HG02943 (cell line): ENCODE measurements around the gene CMBL.
"Not testable (repeated sequence)": the region's sequence is repeated elsewhere in the genome, so short reads cannot be mapped to it uniquely, and the experiment has no call there.

Source experiments
- ATAC-seq: cut with Tn5 transposase; IDR thresholded peaks from one replicate; pipeline ENCODE4 v1.9.1; 2021; ENCODE audit warnings: mild to moderate bottlenecking, low read depth, moderate library complexity; ENCODE audit not compliant: unreplicated experiment

The CMBL gene

GRCh38 chr5:10310835-10311570 is 3.3 kb upstream of the CMBL start:
- ATAC-seq, result not testable (repeated sequence)

GRCh38 chr5:10310066-10310779 is 2.5 kb upstream of the CMBL start:
- ATAC-seq, result no peak

GRCh38 chr5:10308844-10309243 is 1.1 kb upstream of the CMBL start:
- no peak for ATAC-seq

- no peak for ATAC-seq
These were observed 896 bp downstream of the CMBL start for GRCh38 chr5:10306806-10307205.

- ATAC-seq, result no peak
These were observed 1.6 kb downstream of the CMBL start for GRCh38 chr5:10306114-10306513.

- no peak for ATAC-seq
These were observed 2.8 kb downstream of the CMBL start for GRCh38 chr5:10304932-10305331.

GRCh38 chr5:10303699-10304170 is 4.0 kb downstream of the CMBL start:
- no peak for ATAC-seq

GRCh38 chr5:10303201-10303600 is 4.5 kb downstream of the CMBL start:
- ATAC-seq, result no peak

GRCh38 chr5:10301842-10302610 is 5.7 kb downstream of the CMBL start:
- no peak for ATAC-seq

GRCh38 chr5:10301266-10301665 is 6.4 kb downstream of the CMBL start:
- ATAC-seq, result no peak

GRCh38 chr5:10300246-10300645 is 7.5 kb downstream of the CMBL start:
- no peak for ATAC-seq

- ATAC-seq, result no peak
These were observed 10.0 kb downstream of the CMBL start for GRCh38 chr5:10297646-10298204.

- no peak for ATAC-seq
These were observed 11.9 kb downstream of the CMBL start for GRCh38 chr5:10295619-10296326.

- ATAC-seq, result no peak
These were observed 13.6 kb downstream of the CMBL start for GRCh38 chr5:10293907-10294662.

GRCh38 chr5:10291692-10292339 is 15.9 kb downstream of the CMBL start:
- ATAC-seq, result no peak

GRCh38 chr5:10290438-10290837 is 17.3 kb downstream of the CMBL start:
- no peak for ATAC-seq

- ATAC-seq, result no peak
These were observed 17.7 kb downstream of the CMBL start for GRCh38 chr5:10289991-10290390.

GRCh38 chr5:10289353-10289752 is 18.3 kb downstream of the CMBL start:
- ATAC-seq, result no peak

- peak; percentile 59 for ATAC-seq
These were observed 19.0 kb downstream of the CMBL start for GRCh38 chr5:10288592-10289219.
